Ishikawa (cell line): ENCODE data around the gene ZNF576.

ENCODE experiments used
- CEBPB ChIP-seq: IDR thresholded peaks from 2 replicates; pipeline ENCODE4 v1.6.1; 2012
- CREB1 ChIP-seq: IDR thresholded peaks from 2 replicates; pipeline ENCODE4 v1.6.1; 2012; ENCODE audit warnings: low read depth
- EGR1 ChIP-seq: IDR thresholded peaks from 2 replicates; pipeline ENCODE4 v1.6.1; 2012
- EP300 ChIP-seq: IDR thresholded peaks from 2 replicates; pipeline ENCODE4 v1.6.1; 2012; ENCODE audit warnings: borderline replicate concordance
- FOXM1 ChIP-seq: IDR thresholded peaks from 2 replicates; pipeline ENCODE4 v1.6.1; 2012; ENCODE audit warnings: low read depth, borderline replicate concordance
- NFIC ChIP-seq: IDR thresholded peaks from 2 replicates; pipeline ENCODE4 v1.6.1; 2012
- RAD21 ChIP-seq: IDR thresholded peaks from 2 replicates; pipeline ENCODE4 v1.6.1; 2012; ENCODE audit warnings: low read depth
- TAF1 ChIP-seq: IDR thresholded peaks from 2 replicates; pipeline ENCODE4 v1.6.1; 2012; ENCODE audit warnings: low read depth, mild to moderate bottlenecking
- TCF12 ChIP-seq: IDR thresholded peaks from 2 replicates; pipeline ENCODE4 v1.6.1; 2012; ENCODE audit warnings: low read depth
- TEAD4 ChIP-seq: IDR thresholded peaks from 2 replicates; pipeline ENCODE4 v1.6.1; 2012
- YY1 ChIP-seq: IDR thresholded peaks from 2 replicates; pipeline ENCODE4 v1.6.1; 2012; ENCODE audit warnings: low read depth
- ZBTB7A ChIP-seq: IDR thresholded peaks from 2 replicates; pipeline ENCODE4 v1.6.1; 2012; ENCODE audit warnings: low read depth
- TF ChIP-seq, protein P1 (sequence below): IDR thresholded peaks from 2 replicates; pipeline ENCODE4 v1.6.1; 2012
- TF ChIP-seq, protein P2 (sequence below): IDR thresholded peaks from 2 replicates; pipeline ENCODE4 v1.6.1; 2012
- TF ChIP-seq, protein P3 (sequence below): IDR thresholded peaks from 2 replicates; pipeline ENCODE4 v1.6.1; 2012; ENCODE audit warnings: low read depth, mild to moderate bottlenecking

Gene ZNF576

DNA sequence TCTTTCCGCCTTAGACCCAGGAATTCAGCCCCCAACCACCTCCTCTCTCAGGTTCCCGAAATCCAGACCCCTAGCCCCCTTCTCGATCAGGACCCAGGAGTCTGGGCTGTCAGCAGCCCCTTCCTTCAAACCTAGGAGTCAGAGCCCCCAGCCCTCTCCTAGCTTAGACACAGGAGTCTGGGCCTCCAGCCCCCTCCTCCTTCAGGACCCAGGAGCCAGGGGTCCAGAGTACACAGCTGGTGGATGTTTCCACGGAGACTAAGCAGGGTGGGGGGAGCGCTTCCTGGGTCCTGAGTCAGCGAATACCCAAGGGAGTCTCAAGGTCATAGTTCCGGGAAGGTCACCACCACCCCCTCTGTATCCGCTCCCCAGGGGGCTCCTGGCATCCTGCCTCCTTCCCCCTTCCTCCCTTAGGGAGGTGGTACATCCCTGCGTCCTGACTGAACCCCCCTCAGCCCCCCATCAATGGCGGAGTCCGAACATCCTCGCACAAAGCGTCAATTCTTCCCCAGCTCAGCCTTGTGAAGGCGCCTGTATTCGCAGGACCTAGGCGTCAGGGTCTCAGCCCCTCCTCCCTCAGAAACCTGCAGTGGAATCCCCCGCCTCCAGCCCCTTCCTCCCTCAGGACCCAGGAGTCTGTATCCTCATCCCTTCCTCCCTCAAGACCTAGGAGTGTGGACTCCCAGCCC is 38.6 kb downstream of the ZNF576 start:
- TF ChIP-seq TAF1 (no peak), YY1 (no peak), EGR1 (no peak), FOXM1 (no peak), TCF12 (no peak), ZBTB7A (peak; percentile 26; the same call in 1 of the 2 replicates), CREB1 (no peak)
- TF ChIP-seq, protein P1, sequence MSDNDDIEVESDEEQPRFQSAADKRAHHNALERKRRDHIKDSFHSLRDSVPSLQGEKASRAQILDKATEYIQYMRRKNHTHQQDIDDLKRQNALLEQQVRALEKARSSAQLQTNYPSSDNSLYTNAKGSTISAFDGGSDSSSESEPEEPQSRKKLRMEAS: no peak

GRCh38 chr19:43636121-43636683 is 39.8 kb downstream of the ZNF576 start:
- TF ChIP-seq FOXM1 (no peak), TEAD4 (peak; percentile 29; the same call in 1 of the 2 replicates)

DNA sequence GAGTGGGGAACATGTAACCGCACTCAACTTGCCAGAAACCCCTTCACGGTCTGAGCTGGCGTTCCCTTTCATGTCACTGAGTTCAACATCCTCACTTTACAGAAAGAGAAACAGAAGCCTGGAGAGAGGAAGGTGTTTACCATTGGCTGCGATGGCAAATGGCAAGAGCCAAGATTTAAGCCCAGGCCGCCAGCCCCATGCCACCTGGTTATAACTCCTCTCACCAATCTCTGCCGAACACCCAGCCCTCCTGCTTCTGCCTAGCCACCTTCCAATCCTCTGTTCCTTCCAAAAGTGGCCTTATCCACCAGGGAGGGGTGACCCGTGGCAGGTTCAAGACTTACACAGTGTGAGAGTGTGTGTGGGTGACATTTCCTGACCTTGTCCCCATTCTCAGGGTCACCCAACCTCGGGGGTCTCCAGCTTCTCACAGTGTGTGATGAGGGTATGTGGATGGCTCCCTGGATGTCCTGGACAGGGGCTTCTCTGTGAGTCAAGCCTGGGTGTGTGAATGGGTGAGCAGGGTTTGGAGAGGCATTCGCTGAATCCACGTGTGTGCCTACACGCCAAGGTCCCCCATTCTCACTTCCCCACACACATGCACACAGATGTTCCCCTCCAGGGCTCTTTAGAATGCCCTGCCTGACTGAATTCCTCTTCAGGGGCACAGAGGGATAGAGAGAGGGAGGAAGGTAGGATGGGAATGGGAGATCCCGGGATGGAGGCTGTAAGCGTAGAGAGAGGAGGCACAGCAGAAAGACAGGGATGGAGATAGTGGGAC is 42.0 kb downstream of the ZNF576 start:
- TF ChIP-seq, protein P2, sequence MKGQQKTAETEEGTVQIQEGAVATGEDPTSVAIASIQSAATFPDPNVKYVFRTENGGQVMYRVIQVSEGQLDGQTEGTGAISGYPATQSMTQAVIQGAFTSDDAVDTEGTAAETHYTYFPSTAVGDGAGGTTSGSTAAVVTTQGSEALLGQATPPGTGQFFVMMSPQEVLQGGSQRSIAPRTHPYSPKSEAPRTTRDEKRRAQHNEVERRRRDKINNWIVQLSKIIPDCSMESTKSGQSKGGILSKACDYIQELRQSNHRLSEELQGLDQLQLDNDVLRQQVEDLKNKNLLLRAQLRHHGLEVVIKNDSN: no peak

- TF ChIP-seq TCF12: no peak
- TF ChIP-seq TEAD4: no peak
- TF ChIP-seq EGR1: no peak
- TF ChIP-seq EP300: no peak
- no peak for TF ChIP-seq FOXM1
- no peak for TF ChIP-seq CREB1
- no peak for TF ChIP-seq CEBPB
- TF ChIP-seq ZBTB7A: no peak
- TF ChIP-seq, protein P2: no peak
- TF ChIP-seq, protein P3, sequence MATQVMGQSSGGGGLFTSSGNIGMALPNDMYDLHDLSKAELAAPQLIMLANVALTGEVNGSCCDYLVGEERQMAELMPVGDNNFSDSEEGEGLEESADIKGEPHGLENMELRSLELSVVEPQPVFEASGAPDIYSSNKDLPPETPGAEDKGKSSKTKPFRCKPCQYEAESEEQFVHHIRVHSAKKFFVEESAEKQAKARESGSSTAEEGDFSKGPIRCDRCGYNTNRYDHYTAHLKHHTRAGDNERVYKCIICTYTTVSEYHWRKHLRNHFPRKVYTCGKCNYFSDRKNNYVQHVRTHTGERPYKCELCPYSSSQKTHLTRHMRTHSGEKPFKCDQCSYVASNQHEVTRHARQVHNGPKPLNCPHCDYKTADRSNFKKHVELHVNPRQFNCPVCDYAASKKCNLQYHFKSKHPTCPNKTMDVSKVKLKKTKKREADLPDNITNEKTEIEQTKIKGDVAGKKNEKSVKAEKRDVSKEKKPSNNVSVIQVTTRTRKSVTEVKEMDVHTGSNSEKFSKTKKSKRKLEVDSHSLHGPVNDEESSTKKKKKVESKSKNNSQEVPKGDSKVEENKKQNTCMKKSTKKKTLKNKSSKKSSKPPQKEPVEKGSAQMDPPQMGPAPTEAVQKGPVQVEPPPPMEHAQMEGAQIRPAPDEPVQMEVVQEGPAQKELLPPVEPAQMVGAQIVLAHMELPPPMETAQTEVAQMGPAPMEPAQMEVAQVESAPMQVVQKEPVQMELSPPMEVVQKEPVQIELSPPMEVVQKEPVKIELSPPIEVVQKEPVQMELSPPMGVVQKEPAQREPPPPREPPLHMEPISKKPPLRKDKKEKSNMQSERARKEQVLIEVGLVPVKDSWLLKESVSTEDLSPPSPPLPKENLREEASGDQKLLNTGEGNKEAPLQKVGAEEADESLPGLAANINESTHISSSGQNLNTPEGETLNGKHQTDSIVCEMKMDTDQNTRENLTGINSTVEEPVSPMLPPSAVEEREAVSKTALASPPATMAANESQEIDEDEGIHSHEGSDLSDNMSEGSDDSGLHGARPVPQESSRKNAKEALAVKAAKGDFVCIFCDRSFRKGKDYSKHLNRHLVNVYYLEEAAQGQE: no peak
- no peak for TF ChIP-seq YY1
- TF ChIP-seq NFIC: no peak
- TF ChIP-seq, protein P1: no peak
- TF ChIP-seq TAF1: no peak
- no peak for TF ChIP-seq RAD21
Measured at GRCh38 chr19:43638995-43639518, 42.7 kb downstream of the ZNF576 start.

- TF ChIP-seq, protein P1: peak; percentile 93; the same call in 1 of the 2 replicates
- no peak for TF ChIP-seq RAD21
Measured at GRCh38 chr19:43639519-43640423, 43.4 kb downstream of the ZNF576 start, which contains the start of gene CADM4. CADM4 (minus strand) TSS chr19:43639850; CDS start chr19:43639790, 60 bp downstream.

DNA sequence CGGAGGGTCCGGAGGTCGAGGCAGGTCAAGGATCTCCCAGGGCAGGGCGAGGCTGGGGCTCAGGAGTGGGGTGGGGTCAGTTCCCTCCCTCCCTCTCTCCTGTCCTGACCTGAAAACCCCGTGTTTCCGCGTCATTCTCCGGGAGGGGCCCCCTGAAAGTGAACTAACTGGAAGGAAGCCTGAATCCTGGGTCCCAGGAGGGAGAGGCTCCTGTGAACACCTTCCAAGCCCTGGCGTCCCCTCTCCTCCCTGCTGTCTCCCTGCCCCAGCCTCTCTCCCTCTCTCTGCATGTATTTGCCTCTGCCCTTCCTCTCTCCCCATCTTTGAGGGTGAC is 44.0 kb downstream of the ZNF576 start:
- TF ChIP-seq ZBTB7A (peak; percentile 76; the same call in 1 of the 2 replicates), TCF12 (no peak), EGR1 (no peak)

- no peak for TF ChIP-seq RAD21
- TF ChIP-seq YY1: no peak
- TF ChIP-seq EP300: no peak
- no peak for TF ChIP-seq FOXM1
- TF ChIP-seq TAF1: no peak
- TF ChIP-seq, protein P2: no peak
- no peak for TF ChIP-seq TEAD4
- TF ChIP-seq, protein P3: no peak
- TF ChIP-seq CREB1: no peak
- TF ChIP-seq ZBTB7A: no peak
- TF ChIP-seq, protein P1: no peak
- TF ChIP-seq EGR1: no peak
- no peak for TF ChIP-seq NFIC
Measured at GRCh38 chr19:43641333-43641732, 44.9 kb downstream of the ZNF576 start.
